OCI-LY7 (cell line): ENCODE results near the gene CALD1.

ENCODE experiments used
- CTCF ChIP-seq: fragments of 200-600 bp; sonication (generic); conservative IDR thresholded peaks from 2 replicates; pipeline ENCODE4 v1.5.1; 2014; ENCODE audit warnings: mild to moderate bottlenecking, antibody characterized with exemption, low read length, moderate library complexity, mixed read lengths
- EZH2phosphoT487 ChIP-seq: fragments of 200-600 bp; sonication (generic); IDR thresholded peaks from 2 replicates; pipeline ENCODE4 v1.6.1; 2018; ENCODE audit warnings: low read depth, borderline replicate concordance, mild to moderate bottlenecking, mixed run types, antibody characterized with exemption, low read length, moderate library complexity, mixed read lengths

- TF ChIP-seq CTCF (no peak), EZH2phosphoT487 (no peak)
Measured at GRCh38 chr7:134894928-134895327, 115.5 kb downstream of the CALD1 start.
